GM21723 (cell line): Measurements from ENCODE around the gene POLE.
A peak's percentile ranks its signal among the peaks of the same experiment; 100 is the strongest.

Experiments used
- ATAC-seq: cut with Tn5 transposase; IDR thresholded peaks from one replicate; pipeline ENCODE4 v1.9.1; 2021; ENCODE audit warnings: mild to moderate bottlenecking, moderate library complexity; ENCODE audit not compliant: unreplicated experiment

The POLE gene

DNA sequence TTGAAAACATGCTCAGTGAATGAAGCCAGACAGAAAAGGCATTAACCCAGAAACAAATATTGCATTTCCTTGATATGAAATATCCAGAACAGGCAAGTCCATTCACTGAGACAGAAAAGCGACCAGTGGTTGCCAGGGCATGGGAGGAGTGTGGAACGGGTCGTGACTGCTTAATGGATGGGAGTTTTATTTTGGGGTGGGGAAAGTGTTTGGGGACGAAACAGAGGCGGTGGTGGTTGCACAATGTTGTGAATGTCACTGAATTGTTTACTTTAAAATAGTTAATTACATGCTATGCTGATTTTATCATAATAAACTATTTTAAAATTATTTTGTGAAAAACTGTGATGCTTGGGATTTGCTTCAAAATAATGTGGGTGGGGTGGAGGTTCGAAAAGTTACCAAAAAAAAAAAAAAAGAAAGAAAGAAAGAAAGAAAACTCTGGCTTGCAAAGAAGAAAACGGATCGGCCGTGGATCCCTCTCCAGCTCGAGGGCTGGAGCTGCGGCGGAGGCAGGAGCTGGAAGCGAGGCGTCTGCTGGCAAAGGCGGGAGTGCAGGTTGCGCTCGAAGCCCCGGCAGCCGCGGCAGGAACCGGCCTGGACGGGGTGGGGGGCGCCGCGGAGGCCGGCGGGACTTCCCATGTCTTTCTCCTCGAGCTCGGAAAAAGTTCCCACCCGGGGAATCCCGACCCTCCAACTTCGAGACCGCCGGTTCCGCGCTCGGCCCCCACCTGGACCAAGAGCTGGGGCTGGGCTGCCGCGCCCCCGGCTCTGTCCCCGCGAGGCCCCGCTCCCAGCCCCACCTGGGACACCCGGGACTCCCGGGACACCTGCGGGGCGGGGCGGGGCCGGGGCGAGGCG, 69.1 kb downstream of the POLE start:
- no peak for ATAC-seq

GRCh38 chr12:132617135-132617701, 69.9 kb downstream of the POLE start:
- ATAC-seq = no peak

- no peak for ATAC-seq
Observed at GRCh38 chr12:132615579-132616038, 71.5 kb downstream of the POLE start.

DNA sequence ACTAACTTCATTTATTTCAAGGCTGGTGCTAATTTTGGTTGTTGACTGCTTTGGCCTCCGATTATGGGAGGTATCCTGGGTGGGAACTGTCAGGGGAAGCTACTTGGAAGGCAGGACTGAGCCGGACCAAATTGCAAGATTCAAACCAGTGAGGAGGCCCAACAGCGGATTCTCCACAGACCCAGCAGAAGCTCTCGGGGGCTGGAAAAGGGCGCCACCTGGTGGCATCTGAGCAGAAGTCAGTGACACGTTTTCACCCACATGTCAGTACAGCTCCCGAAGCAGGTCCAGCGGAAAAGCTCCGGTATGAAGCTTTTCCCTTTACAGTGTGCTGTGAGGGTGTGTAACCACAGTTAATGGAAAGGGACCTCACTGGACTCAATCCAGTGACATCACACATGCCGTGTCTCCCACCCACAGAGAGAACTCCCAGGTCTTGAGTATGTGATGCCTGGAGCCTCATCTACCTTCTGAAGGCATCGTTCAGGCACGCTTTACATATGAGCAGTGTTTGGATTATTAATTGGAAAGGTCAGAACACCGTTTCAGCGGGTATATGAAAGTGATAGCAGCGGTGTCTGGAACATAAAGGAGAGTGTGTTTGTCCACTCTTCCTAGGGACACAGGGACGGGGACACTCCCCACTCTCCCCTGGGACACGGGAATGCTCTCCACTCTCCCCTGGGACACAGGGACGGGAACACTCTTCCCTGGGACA, 72.1 kb downstream of the POLE start:
- ATAC-seq = peak; percentile 68

GRCh38 chr12:132614029-132614428, 73.1 kb downstream of the POLE start:
- ATAC-seq = no peak

- ATAC-seq = no peak
Observed at GRCh38 chr12:132611620-132612019, 75.5 kb downstream of the POLE start.

- ATAC-seq = no peak
Observed at GRCh38 chr12:132610866-132611602, 76.1 kb downstream of the POLE start.

- no peak for ATAC-seq
Observed at GRCh38 chr12:132610051-132610759, 76.9 kb downstream of the POLE start, which contains the start of gene LRCOL1. TSS of gene LRCOL1 (minus strand) at chr12:132610582. CDS start at chr12:132606251, 4,331 bp downstream.

GRCh38 chr12:132608231-132609171, 78.6 kb downstream of the POLE start:
- no peak for ATAC-seq

DNA sequence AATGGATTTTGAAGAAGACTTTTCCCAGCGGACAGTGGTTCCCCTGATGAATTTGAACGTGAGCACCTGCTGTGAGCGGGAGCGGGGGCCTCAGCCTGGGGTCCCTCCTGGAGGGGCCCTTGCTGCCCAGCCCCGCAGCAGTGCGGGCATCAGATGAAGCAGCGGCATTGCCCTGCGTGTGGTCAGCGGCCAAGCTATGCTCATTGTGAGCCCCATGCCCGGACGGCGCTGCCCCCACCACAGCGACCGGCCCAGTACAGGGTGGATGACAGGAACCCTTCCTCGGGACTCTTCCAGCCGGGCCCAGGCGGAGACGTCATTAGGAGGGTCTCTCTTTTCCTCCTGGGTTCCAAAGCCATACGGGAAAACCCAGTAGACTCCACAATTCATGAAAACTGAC, 80.2 kb downstream of the POLE start:
- ATAC-seq = no peak

DNA sequence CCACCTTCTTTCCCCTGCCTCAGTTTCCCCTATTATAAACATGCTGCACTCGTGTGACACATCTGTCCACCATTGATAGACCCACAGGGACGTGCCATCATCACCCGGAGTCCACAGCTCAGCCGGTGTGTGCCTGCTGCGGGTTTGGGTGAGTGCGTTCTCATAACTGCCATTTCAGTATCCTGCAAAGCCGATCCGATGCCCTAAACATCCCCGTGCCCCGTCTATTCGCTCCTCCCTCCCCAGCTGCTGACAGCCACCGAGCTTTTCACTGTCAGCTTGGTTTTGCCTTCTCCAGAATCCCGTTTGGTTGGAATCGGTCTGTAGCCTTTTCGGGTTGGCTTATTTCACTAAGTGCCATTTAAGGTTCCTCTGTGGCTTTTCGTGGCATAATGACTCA, 80.7 kb downstream of the POLE start:
- ATAC-seq = no peak

- ATAC-seq = no peak
Observed at GRCh38 chr12:132605892-132606291, 81.2 kb downstream of the POLE start.

DNA sequence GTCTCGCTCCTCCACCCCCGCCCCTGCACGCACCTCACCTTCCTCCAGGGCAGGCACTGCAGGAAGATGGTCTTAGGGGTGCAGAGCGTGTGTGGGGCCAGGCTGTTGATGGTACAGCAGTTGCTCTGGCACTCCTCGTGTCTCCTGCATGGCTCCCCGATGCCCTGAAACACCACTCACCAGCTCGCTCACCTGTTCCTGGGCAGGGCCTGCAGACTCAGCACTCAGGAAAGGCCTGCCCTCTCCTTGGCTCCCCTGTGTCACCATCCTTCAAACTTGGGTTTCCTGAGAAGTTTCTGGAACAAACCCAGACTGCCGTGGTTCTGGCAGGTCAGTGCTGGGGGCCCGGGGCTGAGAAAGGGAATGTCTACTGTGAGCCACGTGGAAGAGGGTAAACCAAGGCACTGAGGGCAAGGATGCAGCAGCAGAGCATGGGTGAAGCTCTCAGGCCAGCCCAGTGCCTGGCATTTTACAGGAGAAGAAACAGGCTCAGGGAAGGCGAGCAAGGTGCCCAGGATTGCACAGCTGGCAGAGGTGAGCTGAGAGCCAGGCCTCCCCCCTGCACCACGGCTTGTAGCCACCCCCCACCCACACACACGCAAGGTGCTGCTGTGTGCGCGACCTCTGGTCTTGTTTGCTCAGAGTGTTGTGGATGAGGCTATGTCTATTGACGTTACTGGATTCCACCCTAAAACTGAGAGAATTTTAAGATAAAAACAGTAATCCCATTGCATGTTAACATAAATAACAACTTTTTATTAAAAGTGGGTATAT, 82.3 kb downstream of the POLE start:
- ATAC-seq = no peak

DNA sequence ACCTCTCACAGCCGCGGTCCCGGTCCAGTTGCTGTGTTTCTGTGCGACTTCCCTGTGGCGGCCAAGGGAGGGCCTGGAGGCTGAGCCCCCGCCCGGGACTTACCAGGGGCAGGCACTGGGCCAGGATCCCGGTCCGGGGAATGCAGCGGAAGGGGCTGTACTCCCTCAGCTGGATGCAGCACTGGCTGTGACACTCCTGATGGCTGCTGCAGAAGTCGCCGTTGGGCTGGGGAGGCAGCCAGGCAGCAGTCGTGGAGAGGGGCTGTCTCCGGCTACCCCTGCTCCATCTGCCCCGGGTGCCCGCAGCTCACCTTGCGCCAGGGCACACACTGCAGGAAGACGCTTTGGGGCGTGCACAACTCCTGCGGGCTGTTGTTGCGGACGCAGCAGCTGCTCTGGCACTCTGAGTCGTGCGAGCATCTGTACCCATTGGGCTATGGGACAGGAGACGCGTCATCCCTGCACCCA, 83.0 kb downstream of the POLE start:
- ATAC-seq = no peak

- ATAC-seq = no peak
Observed at GRCh38 chr12:132603240-132604150, 83.6 kb downstream of the POLE start.

GRCh38 chr12:132602572-132603239, 84.4 kb downstream of the POLE start:
- no peak for ATAC-seq
